Keratinocyte (primary cell): ENCODE measurements around the gene SCYGR2. TPM values are rescaled to one million over a fixed set of nuclear protein-coding genes. Genes with fewer than 3 reads are reported as not detected.

Source experiments
- DNase-seq: peaks from one replicate; pipeline ENCODE4 v3.0.0-alpha.2; 2011; ENCODE audit warnings: low read depth, missing footprints, low spot score
- FAIRE-seq: peaks from 2 replicates; lab custom pipeline; 2011; peaks lifted over from hg19 to GRCh38; lab: Jason Lieb, UNC
- H2AFZ ChIP-seq: 2 replicates; pipeline ENCODE4 v1.6.0; 2012; ENCODE audit warnings: low read length, control low read depth, inconsistent platforms; ENCODE audit not compliant: control insufficient read depth
- H3K27ac ChIP-seq: 2 replicates; pipeline ENCODE4 v1.5.1; 2011; ENCODE audit warnings: low read length; ENCODE audit not compliant: control insufficient read depth, insufficient read depth
- H3K27me3 ChIP-seq: 3 replicates; pipeline ENCODE4 v1.6.0; 2011; ENCODE audit warnings: low read length; ENCODE audit not compliant: control insufficient read depth, insufficient read depth; ENCODE audit errors: extremely low read depth
- H3K36me3 ChIP-seq, 2 experiments: 2 replicates in 1 of 2; 3 replicates in 1 of 2; pipeline ENCODE4 v1.5.1; 2011; ENCODE audit warnings: low read length in 2 of 2, mild to moderate bottlenecking in 1 of 2; ENCODE audit not compliant: control insufficient read depth in 2 of 2, insufficient read depth in 2 of 2; ENCODE audit errors: extremely low read depth in 1 of 2
- H3K4me1 ChIP-seq: 3 replicates; pipeline ENCODE4 v1.5.1; 2011; ENCODE audit warnings: low read length; ENCODE audit not compliant: control insufficient read depth, insufficient read depth; ENCODE audit errors: extremely low read depth
- H3K4me2 ChIP-seq: 3 replicates; pipeline ENCODE4 v1.6.0; 2011; ENCODE audit warnings: low read depth, low read length; ENCODE audit not compliant: control insufficient read depth, insufficient read depth; ENCODE audit errors: extremely low read depth
- H3K4me3 ChIP-seq, 3 experiments: fragments of 200-600 bp in 1 of 3; sonication (generic) in 1 of 3; 2 replicates in 2 of 3; 3 replicates in 1 of 3; pipeline ENCODE4 v1.5.1; 2011 to 2016; ENCODE audit warnings: low read length in 3 of 3, mild to moderate bottlenecking in 3 of 3, control low read depth in 2 of 3, inconsistent platforms in 1 of 3, low read depth in 1 of 3, mixed read lengths in 1 of 3, mixed run types in 1 of 3, moderate library complexity in 1 of 3; ENCODE audit not compliant: control insufficient read depth in 2 of 3, insufficient read depth in 2 of 3; ENCODE audit errors: extremely low read depth in 1 of 3
- H3K79me2 ChIP-seq: 2 replicates; pipeline ENCODE4 v1.6.0; 2012; ENCODE audit warnings: low read length; ENCODE audit not compliant: control insufficient read depth, insufficient read depth
- H3K9ac ChIP-seq: 3 replicates; pipeline ENCODE4 v1.6.0; 2011; ENCODE audit warnings: low read length; ENCODE audit not compliant: control insufficient read depth, insufficient read depth; ENCODE audit errors: extremely low read depth
- H3K9me1 ChIP-seq: 3 replicates; pipeline ENCODE4 v1.6.0; 2011; ENCODE audit warnings: low read length; ENCODE audit not compliant: control insufficient read depth, insufficient read depth; ENCODE audit errors: extremely low read depth
- H3K9me3 ChIP-seq: 2 replicates; pipeline ENCODE4 v1.5.1; 2012; ENCODE audit warnings: low read depth, low read length; ENCODE audit not compliant: control insufficient read depth
- H4K20me1 ChIP-seq: 3 replicates; pipeline ENCODE4 v1.6.0; 2011; ENCODE audit warnings: low read length; ENCODE audit not compliant: control insufficient read depth, insufficient read depth; ENCODE audit errors: extremely low read depth
- EZH2 ChIP-seq: IDR thresholded peaks from one replicate; pipeline ENCODE4 v1.6.1; 2012; ENCODE audit warnings: inconsistent platforms, mild to moderate bottlenecking, low read length, moderate library complexity
- dilution Hi-C: fragments of 300-500 bp; cut with MboI; formaldehyde crosslinking; loops from one replicate; pipeline ENCODE4 v1.7.0; 2020; ENCODE audit warnings: low sequenced_read_pairs; ENCODE audit not compliant: extremely low pct_ligation_motif_present
- polyA plus RNA-seq, 5 experiments: library from polyadenylated mRNA; depleted of rRNA in 3 of 5; stranded (reverse) in 3 of 5; stranded (forward) in 1 of 5; unstranded in 1 of 5; fragments of >200 nt; gene quantifications; 1 replicate in 1 of 5; 2 replicates in 3 of 5; 3 replicates in 1 of 5; pipeline versions ENCODE4 v1.2.1 to v1.2.3, GENCODE V29; 2011 to 2012; ENCODE audit warnings: missing spikeins in 2 of 5, low read depth in 1 of 5, low replicate concordance in 1 of 5
- TF ChIP-seq, protein P1 (sequence below), 3 experiments: IDR thresholded peaks in 1 of 3; conservative IDR thresholded peaks in 1 of 3; optimal IDR thresholded peaks in 1 of 3; 2 replicates in 2 of 3; 3 replicates in 1 of 3; pipeline versions ENCODE3 to v1.5.1; 2011; ENCODE audit warnings: low read length in 3 of 3, mild to moderate bottlenecking in 3 of 3, moderate library complexity in 2 of 3, control low read depth in 1 of 3, inconsistent platforms in 1 of 3; ENCODE audit not compliant: insufficient read depth in 2 of 3; ENCODE audit errors: extremely low read depth in 1 of 3

The SCYGR2 gene
- polyA plus RNA-seq, 1 donor (not counting 4 experiments of a cell fraction or from before 2014, with no cell fraction given), result not detected

DNA sequence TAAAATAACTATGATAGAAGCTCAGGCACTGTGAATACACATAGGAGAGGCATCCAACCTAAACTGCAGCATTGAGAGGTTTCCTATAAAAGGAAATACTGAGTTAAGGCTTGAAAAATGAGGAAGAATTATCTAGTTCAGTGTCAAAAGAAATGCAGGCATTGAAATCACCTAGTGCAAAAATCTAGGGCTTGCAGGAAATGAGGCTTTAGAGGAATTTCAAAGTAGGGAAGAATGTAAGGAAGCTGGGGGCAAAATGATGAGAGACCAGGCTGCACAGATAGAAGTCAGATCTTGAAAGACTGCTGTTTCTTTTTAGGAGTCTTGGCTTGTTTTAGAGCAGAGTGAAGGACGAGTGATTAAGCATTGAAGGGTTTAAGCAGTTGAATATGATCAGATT lies 28.1 kb upstream of the SCYGR2 start:
- Histone ChIP-seq H3K9me1 (no peaks in the 10 kb centered on the region), H3K9ac (no peak overlapping the region), H3K4me3 (no peak overlapping the region), H3K79me2 (no peaks in the 10 kb centered on the region), H2AFZ (no peak overlapping the region), H3K4me2 (no peak overlapping the region), H3K27me3 (no peaks in the 10 kb centered on the region), H3K27ac (no peak overlapping the region), H3K9me3 (no peaks in the 10 kb centered on the region), H3K4me1 (no peaks in the 10 kb centered on the region), H4K20me1 (no peaks in the 10 kb centered on the region), H3K36me3 (peaks cover 3% of the 10 kb centered on the region in 2 experiments)
- dilution Hi-C loops, result no loop called here
- DNase-seq (no peak), FAIRE-seq (no peak)
- TF ChIP-seq, protein P1, sequence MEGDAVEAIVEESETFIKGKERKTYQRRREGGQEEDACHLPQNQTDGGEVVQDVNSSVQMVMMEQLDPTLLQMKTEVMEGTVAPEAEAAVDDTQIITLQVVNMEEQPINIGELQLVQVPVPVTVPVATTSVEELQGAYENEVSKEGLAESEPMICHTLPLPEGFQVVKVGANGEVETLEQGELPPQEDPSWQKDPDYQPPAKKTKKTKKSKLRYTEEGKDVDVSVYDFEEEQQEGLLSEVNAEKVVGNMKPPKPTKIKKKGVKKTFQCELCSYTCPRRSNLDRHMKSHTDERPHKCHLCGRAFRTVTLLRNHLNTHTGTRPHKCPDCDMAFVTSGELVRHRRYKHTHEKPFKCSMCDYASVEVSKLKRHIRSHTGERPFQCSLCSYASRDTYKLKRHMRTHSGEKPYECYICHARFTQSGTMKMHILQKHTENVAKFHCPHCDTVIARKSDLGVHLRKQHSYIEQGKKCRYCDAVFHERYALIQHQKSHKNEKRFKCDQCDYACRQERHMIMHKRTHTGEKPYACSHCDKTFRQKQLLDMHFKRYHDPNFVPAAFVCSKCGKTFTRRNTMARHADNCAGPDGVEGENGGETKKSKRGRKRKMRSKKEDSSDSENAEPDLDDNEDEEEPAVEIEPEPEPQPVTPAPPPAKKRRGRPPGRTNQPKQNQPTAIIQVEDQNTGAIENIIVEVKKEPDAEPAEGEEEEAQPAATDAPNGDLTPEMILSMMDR (optimal IDR thresholded peaks at IDR 0.05 in 1 of 3, IDR thresholded peaks at IDR 0.05 in 1 of 3, conservative IDR thresholded peaks at IDR 0.05 in 1 of 3; ENCODE audit: extremely low read depth in 1 of 3, insufficient read depth in 2 of 3, low read length in 3 of 3), result no peak
- no peak for TF ChIP-seq EZH2

DNA sequence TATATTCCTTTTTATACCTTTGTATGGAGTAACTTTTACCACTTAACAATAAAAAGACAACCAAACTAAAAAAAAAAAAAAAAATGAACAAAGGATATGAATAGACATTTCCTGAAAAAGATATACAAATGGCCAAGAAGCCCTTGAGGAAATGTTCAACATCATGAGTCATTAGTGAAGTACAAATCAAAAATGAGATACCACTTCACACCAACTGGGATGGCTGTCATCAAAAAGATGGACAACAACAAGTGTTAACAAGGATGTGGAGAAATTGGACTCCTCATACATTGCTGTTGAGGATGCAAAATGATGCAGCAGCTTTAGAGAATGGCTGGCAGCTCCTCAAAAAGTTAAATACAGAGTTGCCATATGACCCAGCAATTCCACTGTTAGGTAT lies 22.6 kb upstream of the SCYGR2 start:
- TF ChIP-seq EZH2, result no peak
- no peak overlapping the region for H3K4me3 ChIP-seq
- H3K4me1 ChIP-seq, result no peaks in the 10 kb centered on the region
- dilution Hi-C loops, result no loop called here
- no peaks in the 10 kb centered on the region for H3K9me3 ChIP-seq
- H2AFZ ChIP-seq, result no peak overlapping the region
- DNase-seq, result no peak
- H3K36me3 ChIP-seq, result no peaks in the 10 kb centered on the region
- H3K27ac ChIP-seq, result no peak overlapping the region
- no peak for FAIRE-seq
- H3K79me2 ChIP-seq, result no peaks in the 10 kb centered on the region
- no peak overlapping the region for H3K9ac ChIP-seq
- H3K27me3 ChIP-seq, result no peaks in the 10 kb centered on the region
- no peak overlapping the region for H3K4me2 ChIP-seq
- H3K9me1 ChIP-seq, result no peaks in the 10 kb centered on the region
- no peaks in the 10 kb centered on the region for H4K20me1 ChIP-seq

DNA sequence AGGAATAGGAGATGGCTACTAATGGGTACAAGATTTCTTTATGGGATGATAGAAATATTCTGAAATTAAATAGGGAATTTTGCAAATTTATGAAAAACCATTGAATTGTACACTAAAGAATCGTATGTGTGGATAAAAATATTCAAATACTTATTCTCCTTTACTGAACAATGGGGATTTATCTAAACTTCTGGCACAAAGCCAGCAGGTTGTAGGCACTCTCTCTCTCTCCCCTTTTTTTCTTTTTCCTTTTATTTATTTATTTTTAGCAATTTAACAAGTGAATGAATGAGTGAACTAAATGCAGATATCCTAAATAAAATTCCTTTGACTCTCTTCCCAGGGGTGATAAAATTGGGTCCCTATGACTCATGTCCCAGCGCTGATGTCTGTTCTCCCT lies 21.9 kb upstream of the SCYGR2 start:
- dilution Hi-C loops, result no loop called here
- no peak for FAIRE-seq

More for the DNA sequence above, 21.9 kb upstream of the SCYGR2 start:
- H3K4me3 ChIP-seq, result no peak overlapping the region
- no peaks in the 10 kb centered on the region for H3K4me1 ChIP-seq
- H3K9me1 ChIP-seq, result no peaks in the 10 kb centered on the region
- TF ChIP-seq EZH2, result no peak
- TF ChIP-seq, protein P1 (optimal IDR thresholded peaks at IDR 0.05 in 1 of 3, IDR thresholded peaks at IDR 0.05 in 1 of 3, conservative IDR thresholded peaks at IDR 0.05 in 1 of 3; ENCODE audit: extremely low read depth in 1 of 3, insufficient read depth in 2 of 3, low read length in 3 of 3), result no peak
- H3K9me3 ChIP-seq, result no peaks in the 10 kb centered on the region
- DNase-seq, result no peak
- H3K27ac ChIP-seq, result no peak overlapping the region
- no peaks in the 10 kb centered on the region for H3K27me3 ChIP-seq
- H3K4me2 ChIP-seq, result no peak overlapping the region
- no peaks in the 10 kb centered on the region for H3K36me3 ChIP-seq
- no peaks in the 10 kb centered on the region for H4K20me1 ChIP-seq
- H3K9ac ChIP-seq, result no peak overlapping the region
- H3K79me2 ChIP-seq, result no peaks in the 10 kb centered on the region
- no peak overlapping the region for H2AFZ ChIP-seq
